Tongue (tissue), 2 donors: Measurements from ENCODE around the gene DPPA3. TPM values are rescaled to one million over a fixed set of nuclear protein-coding genes. Genes with fewer than 3 reads are reported as not detected.
"Not testable (repeated sequence)": the region's sequence is repeated elsewhere in the genome, so short reads cannot be mapped to it uniquely, and the experiment has no call there.

Experiments used
- DNase-seq: peaks from one replicate; pipeline ENCODE4 v3.0.0-alpha.2; 2015
- total RNA-seq: library from RNA; depleted of rRNA; stranded (reverse); fragments of >200 nt; gene quantifications from one replicate; pipeline ENCODE4 v1.2.3, GENCODE V29; 2014

The DPPA3 gene
- total RNA-seq, 1 donor from 2014 or later = not detected

DNA sequence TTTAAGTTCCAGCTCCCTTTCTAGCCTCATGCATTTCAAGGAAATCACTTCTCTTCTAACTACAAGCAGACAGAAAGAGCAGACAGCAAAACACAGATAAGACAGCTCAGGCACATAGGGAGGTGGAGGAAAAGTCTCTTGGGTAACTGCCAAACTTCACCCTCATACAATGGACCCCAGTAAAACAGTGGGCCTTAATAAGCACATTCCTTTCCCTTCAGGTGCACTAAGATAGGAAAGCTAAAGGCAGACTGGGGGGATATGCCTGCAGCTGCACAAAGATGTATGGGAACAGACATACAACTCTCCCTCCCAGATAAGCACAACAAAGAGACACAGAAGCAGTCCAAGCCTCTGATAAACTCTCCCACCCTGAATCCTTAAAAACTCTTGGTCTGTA is 19.8 kb downstream of the DPPA3 start:
- DNase-seq = not testable (repeated sequence)

DNA sequence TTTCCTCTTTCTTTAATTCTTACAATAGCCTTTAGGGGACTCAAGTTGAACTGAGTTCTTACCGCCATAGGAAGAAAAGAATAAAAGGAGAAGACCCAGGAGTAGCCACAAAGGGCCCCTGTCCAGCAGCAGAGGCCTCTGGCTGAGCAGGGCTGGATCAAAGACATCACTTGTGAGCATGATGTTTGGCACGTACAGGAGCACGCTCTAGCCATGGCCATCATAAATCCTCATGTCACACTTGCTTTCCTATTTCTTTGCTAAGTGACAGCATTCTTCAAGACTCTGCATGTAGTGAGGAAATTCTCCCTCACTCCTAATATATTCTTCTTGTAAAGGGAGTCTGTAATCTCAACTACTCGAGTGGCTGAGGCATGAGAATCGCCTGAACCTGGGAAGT is 20.3 kb downstream of the DPPA3 start:
- DNase-seq = no peak

DNA sequence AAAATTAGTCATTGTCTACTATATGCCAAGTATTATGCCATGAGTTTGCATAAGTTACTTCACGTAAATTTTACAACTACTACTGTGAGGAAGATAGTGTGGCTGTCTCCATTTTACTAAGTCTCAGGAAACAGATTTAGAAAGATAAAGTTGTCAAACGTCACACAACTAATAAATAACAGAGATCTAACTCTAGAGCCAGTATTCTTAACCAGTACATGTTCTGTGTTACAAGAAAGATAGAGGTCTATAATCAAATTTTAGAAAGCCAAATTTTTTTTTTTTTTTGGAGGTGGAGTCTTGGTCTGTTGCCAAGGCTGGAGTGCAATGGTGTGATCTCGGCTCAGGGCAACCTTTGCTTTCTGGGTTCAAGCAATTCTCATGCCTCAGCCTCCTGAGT is 21.8 kb downstream of the DPPA3 start:
- no peak for DNase-seq

DNA sequence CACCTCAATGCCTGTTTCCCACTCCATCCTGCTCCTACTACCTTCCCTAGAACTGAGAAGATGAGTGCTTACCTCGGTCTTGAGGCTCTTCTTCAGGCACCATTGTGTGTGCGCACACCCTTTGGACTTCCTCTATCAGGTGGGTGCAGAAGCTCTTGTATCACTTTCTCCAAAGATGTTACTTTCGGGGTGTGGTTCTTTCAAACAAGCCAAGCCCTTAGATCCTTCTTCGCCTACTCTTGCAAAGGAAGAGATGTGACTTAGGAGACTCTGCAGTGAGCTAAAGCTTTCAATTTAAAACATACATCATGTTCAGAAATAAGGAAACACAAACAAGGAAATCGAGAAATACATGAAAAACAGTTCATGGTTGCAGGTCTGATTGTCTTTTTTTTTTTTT is 36.0 kb downstream of the DPPA3 start, which contains the start of gene CLEC4C:
Gene CLEC4C (minus strand): TSS at position 130 of the 400 bp plus-strand sequence. CDS start 27 bp downstream, at position 103.
- no peak for DNase-seq

DNA sequence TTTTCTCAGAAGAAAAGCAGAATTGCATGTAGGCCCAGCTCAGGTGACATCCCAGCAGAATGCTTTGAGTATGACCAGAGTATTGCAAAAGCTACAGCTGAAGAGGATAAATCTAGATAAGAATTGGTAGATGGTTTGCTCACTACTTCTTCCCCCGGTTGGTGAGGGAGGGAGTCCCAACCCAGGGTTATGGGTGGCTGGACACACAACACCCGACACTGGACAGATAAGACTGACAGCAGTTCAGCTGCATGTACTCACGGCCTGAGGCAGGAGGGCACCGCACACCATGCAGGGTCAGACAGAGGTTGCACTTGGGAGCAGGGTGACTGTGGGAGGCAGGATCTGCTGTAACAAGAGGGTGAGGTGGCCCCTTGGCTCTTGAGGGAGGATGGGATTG is 37.6 kb downstream of the DPPA3 start:
- DNase-seq = no peak

DNA sequence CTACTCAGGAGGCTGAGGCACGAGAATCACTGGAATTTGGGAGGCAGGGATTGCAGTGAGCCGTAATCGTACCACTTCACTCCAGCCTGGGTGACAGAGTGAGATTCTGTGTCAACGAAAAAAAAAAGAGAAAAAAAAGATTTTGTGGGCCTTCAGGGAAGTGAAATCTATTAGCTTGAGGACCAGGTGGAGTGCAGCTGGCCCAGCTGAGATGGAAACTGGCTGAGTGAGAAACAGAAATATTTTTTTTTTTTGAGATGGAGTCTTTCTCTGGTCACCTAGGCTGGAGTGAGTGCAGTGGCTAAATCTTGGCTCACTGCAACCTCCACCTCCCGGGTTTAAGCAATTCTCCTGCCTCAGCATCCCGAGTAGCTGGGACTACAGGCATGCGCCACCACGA is 38.2 kb downstream of the DPPA3 start:
- DNase-seq = no peak

DNA sequence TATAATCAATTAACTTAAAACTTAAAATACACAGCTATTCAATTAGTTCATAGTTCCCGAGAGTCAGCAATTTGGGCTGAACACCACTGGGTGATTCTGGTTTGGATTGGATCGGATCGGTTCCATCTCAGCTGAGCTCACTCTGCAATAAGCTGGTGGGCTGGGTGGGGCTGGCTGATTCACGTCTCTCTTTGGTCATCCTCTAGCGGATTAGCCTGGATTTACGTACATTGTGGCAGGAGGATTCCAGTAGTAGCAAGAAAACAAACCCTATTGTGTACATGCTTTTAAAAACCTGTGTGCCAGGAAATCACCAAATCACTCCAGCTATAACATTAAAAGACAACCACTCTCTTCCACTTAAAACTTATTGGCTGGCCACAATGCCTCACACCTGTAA is 39.1 kb downstream of the DPPA3 start:
- no peak for DNase-seq

DNA sequence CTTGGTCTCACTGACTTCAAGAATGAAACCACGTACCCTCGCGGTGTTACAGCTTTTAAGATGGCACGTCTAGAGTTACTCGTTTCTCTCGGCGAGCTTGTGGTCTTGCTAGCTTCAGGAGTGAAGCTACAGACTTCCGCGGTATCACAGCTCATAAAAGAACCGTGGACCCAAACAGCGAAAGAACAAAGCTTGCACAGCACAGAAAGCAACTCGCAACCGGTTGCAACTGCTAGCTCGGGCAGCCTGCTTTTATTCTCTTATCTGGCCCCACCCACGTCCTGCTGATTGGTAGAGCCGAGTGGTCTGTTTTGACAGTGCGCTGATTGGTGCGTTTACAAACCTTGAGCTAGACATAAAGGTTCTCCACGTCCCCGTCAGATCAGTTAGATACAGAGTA is 40.2 kb downstream of the DPPA3 start:
- no peak for DNase-seq

DNA sequence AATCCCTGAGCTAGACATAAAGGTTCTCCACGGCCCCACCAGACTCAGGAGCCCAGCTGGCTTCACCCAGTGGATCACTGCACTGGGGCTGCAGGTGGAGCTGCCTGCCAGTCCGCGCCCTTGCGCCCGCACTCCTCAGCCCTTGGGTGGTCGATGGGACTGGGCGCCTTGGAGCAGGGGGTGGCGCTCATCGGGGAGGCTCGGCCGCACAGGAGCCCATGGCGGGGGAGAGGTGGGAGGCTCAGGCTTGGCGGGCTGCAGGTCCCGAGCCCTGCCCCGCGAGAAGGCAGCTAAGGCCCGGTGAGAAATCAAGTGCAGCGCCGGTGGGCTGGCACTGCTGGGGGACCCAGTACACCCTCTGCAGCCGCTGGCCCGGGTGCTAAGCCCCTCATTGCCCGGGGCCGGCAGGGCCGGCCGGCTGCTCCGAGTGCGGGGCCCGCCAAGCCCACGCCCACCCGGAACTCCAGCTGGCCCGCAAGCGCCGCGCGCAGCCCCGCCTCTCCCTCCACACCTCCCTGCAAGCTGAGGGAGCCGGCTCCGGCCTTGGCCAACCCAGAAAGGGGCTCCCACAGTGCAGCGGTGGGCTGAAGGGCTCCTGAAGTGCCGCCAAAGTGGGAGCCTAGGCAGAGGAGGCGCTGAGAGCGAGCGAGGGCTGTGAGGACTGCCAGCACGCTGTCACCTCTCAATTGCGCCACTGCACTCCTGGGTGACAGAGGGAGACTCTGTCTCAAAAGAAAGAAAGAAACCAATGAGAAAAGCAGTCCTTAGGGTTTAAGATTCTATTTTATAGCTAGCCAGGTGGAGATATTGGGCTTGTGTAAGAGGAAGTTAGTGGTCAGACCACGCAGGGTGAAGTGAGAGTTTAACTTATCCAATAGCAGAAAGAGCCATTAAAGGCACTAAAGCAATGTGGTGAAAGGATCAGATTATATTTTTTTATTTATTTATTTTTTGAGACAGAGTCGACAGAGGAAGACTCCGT is 41.0 kb downstream of the DPPA3 start:
- DNase-seq = not testable (repeated sequence)

DNA sequence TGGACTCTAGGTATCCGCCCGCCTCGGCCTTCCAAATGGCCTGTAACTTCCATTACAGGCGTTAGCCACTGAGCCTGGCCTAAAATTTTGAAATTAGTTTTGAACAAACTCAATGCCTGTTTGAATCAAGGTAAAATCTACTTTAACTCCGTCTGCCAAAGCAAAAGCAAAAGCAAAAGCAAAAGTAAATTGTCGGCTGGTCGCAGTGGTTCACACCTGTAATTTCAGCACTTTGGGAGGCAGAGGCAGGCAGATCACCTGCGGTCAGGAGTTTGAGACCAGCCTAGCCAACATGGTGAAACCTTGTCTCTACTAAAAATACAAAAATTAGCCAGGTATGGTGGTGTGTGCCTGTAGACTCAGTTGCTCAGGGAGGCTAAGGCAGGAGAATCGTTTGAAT is 44.4 kb downstream of the DPPA3 start:
- DNase-seq = not testable (repeated sequence)

DNA sequence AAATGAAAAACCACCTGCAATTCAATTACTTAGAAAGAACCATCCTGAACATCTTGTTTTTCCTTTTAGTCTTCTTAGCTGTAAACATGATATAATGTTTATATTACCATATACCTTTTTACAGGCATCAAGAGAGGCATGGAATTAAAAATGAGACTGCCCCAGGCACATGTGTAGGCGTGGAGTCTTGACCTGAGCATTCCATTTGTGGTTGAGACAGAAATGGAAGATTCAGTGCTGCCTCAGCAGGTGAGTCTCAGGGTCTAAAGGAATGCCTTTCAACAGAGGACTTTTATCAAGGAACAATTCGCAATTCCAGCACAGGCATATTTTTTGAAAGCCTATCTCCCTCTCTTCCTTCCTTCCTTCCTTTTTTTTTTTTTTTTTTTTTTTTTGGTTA is 45.8 kb downstream of the DPPA3 start:
- DNase-seq = no peak

DNA sequence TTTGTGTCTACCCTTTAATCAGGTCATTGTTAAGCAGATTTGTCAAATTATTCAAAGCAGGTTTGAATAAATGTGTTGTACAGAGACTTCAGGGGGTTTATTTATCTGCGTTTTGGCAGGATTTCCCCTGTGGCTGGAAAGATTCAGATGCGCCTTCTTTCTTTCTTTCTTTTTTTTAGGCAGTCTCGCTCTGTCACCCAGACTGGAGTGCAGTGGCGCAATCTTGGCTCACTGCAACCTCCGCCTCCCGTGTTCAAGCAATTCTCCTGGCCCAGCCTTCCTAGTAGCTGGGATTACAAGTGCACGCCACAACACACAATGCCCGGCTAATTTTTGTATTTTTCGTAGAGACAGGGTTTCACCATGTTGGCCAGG is 47.5 kb downstream of the DPPA3 start:
- no peak for DNase-seq

Other genes with a start within 250 kb of the DPPA3 start
- 8.8 TPM for gene CD163, start 207.7 kb upstream of the DPPA3 start, total RNA-seq
- gene APOBEC1, start 45.5 kb upstream of the DPPA3 start, total RNA-seq = not detected
- gene GDF3, start 15.7 kb upstream of the DPPA3 start, total RNA-seq = not detected
- gene CLEC4C, start 35.9 kb downstream of the DPPA3 start, total RNA-seq = not detected
- not detected for gene NANOGNB, start 53.8 kb downstream of the DPPA3 start, total RNA-seq
- not detected for gene NANOG, start 78.0 kb downstream of the DPPA3 start, total RNA-seq
- gene SLC2A14, start 161.5 kb downstream of the DPPA3 start, total RNA-seq = not detected
- gene SLC2A3, start 224.8 kb downstream of the DPPA3 start, total RNA-seq = 60.8 TPM